ENCODE results near the gene GET4. TPM values are rescaled to one million over a fixed set of nuclear protein-coding genes. Genes with fewer than 3 reads are reported as not detected.

Gene GET4
- total and polyA plus RNA-seq, 4 donors, result 19.5 to 34.7 (median 27.3) TPM

DNA sequence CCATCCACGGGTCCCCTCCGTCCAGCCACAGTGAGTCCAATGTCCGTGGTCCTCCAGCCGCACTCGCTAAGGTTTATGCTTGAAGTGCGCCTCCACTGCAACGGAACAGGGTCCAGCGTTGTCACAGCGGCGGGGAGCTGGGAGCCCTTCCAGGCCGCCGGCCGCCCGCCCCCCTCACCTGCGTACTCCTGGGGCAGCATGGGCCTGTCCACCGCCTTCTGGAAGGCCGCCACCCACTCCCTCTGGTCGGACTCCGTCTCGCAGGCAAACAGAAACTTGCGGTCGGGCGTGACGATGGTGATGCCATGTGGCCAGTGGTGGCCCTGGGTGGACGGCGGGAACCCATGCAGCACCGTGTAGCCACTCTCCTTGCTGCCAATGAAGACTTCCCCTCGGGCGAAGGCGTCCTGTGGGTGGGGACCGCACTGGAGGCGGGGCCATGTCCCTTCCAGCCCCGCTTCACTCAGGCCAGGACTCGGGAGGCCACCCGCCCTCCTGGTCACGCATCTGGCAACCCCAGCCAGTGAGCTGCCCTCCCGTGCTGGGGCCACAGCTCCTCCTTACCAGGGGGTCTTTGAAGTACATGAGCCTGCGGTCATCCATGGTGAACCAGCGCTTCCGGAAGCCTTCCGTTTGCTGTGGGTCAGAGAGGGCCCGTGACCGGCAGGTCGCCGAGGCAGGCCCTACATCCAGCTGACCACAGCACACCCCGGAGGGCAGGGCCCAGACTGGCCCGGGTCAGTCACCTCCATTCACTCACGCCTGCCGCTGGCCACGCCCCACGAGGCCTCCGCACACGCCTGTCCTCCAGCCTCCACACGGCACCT lies 22.7 kb downstream of the GET4 start:
- no peak overlapping the region for H3K27ac ChIP-seq (ENCODE audit: low read depth in 1 of 2, low read length in 2 of 2)
- H3K9ac ChIP-seq (ENCODE audit: low read depth in 1 of 2, low read length in 2 of 2), result no peak overlapping the region
- peaks cover 2 to 14% (median 9%) of the 10 kb centered on the region in 4 donors for H3K4me1 ChIP-seq (ENCODE audit: control insufficient read depth in 4 of 4, insufficient read depth in 4 of 4, low read length in 3 of 4)
- no peaks in the 10 kb centered on the region for H3K27me3 ChIP-seq (ENCODE audit: control insufficient read depth in 4 of 4, insufficient read depth in 4 of 4, low read length in 3 of 4)
- 81% methylated on average over 54 of the region's 54 CpGs for WGBS
- no peaks in the 10 kb centered on the region for H3K9me3 ChIP-seq (ENCODE audit: control insufficient read depth in 4 of 4, low read length in 3 of 4)
- H3K36me3 ChIP-seq (ENCODE audit: control insufficient read depth in 4 of 4, insufficient read depth in 3 of 4, low read depth in 1 of 4, low read length in 3 of 4), result peaks cover 11 to 28% (median 14%) of the 10 kb centered on the region in 4 donors
- DNase-seq (ENCODE audit: low spot score), result no peak
- no peak overlapping the region for H3K4me3 ChIP-seq (ENCODE audit: low read depth in 1 of 3, low read length in 3 of 3)
- TF ChIP-seq NR2F2 (IDR thresholded peaks at IDR 0.05) (peak; percentile 82), SP1 (IDR thresholded peaks at IDR 0.05) (peak; percentile 39), RXRA (IDR thresholded peaks at IDR 0.05) (peak; percentile 88 to 90)
- TF ChIP-seq, protein P1, sequence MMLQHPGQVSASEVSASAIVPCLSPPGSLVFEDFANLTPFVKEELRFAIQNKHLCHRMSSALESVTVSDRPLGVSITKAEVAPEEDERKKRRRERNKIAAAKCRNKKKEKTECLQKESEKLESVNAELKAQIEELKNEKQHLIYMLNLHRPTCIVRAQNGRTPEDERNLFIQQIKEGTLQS (IDR thresholded peaks at IDR 0.05), result no peak

DNA sequence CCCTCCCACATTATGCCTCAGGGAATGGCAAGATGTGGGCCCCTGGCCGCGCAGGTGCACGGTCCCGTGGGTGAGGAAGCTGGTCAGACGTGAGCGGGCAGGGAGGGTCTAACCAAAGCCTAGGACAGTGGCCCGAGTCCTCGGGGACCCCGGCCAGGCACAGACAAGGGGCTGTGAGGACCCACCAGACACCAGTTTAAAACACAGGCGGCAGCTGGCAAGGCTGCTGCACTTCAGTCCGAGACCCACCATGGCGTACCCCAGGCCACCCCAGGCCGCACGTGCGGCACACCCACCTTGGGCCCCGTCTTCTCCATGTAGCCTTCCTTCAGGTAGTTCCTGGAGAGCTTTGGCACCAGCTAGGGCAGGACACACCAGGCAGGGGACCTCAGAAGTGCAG lies 23.5 kb downstream of the GET4 start:
- H3K27me3 ChIP-seq (ENCODE audit: control insufficient read depth in 4 of 4, insufficient read depth in 4 of 4, low read length in 3 of 4), result no peaks in the 10 kb centered on the region
- peaks cover 11 to 21% (median 13%) of the 10 kb centered on the region in 4 donors for H3K36me3 ChIP-seq (ENCODE audit: control insufficient read depth in 4 of 4, insufficient read depth in 3 of 4, low read depth in 1 of 4, low read length in 3 of 4)
- WGBS, result 94% methylated on average over 16 of the region's 16 CpGs
- DNase-seq (ENCODE audit: low spot score), result no peak
- H3K9ac ChIP-seq (ENCODE audit: low read depth in 1 of 2, low read length in 2 of 2), result no peak overlapping the region
- no peak for TF ChIP-seq ZBTB33 (IDR thresholded peaks at IDR 0.05)
- no peak for TF ChIP-seq REST (IDR thresholded peaks at IDR 0.05)
- TF ChIP-seq, protein P1 (IDR thresholded peaks at IDR 0.05), result no peak
- H3K4me1 ChIP-seq (ENCODE audit: control insufficient read depth in 4 of 4, insufficient read depth in 4 of 4, low read length in 3 of 4), result peaks cover 2 to 14% (median 9%) of the 10 kb centered on the region in 4 donors
- H3K4me3 ChIP-seq (ENCODE audit: low read depth in 1 of 3, low read length in 3 of 3), result no peak overlapping the region
- H3K27ac ChIP-seq (ENCODE audit: low read depth in 1 of 2, low read length in 2 of 2), result no peak overlapping the region
- H3K9me3 ChIP-seq (ENCODE audit: control insufficient read depth in 4 of 4, low read length in 3 of 4), result no peaks in the 10 kb centered on the region

GRCh38 chr7:900331-901040 lies 24.1 kb downstream of the GET4 start:
- no peaks in the 10 kb centered on the region for H3K9me3 ChIP-seq (ENCODE audit: control insufficient read depth in 4 of 4, low read length in 3 of 4)
- no peak overlapping the region for H3K4me3 ChIP-seq (ENCODE audit: low read depth in 1 of 3, low read length in 3 of 3)
- H3K9ac ChIP-seq (ENCODE audit: low read depth in 1 of 2, low read length in 2 of 2), result no peak overlapping the region
- no peak overlapping the region for H3K27ac ChIP-seq (ENCODE audit: low read depth in 1 of 2, low read length in 2 of 2)
- H3K27me3 ChIP-seq (ENCODE audit: control insufficient read depth in 4 of 4, insufficient read depth in 4 of 4, low read length in 3 of 4), result no peaks in the 10 kb centered on the region
- no peak for DNase-seq (ENCODE audit: low spot score)
- WGBS, result 80% methylated on average over 26 of the region's 26 CpGs
- H3K4me1 ChIP-seq (ENCODE audit: control insufficient read depth in 4 of 4, insufficient read depth in 4 of 4, low read length in 3 of 4), result peaks cover 2 to 14% (median 8%) of the 10 kb centered on the region in 4 donors
- TF ChIP-seq TAF1 (conservative IDR thresholded peaks at IDR 0.05) (no peak), HNF4G (IDR thresholded peaks at IDR 0.05) (no peak), JUND (IDR thresholded peaks at IDR 0.05) (no peak)
- TF ChIP-seq, protein P1 (IDR thresholded peaks at IDR 0.05), result no peak
- peaks cover 8 to 14% (median 11%) of the 10 kb centered on the region in 4 donors for H3K36me3 ChIP-seq (ENCODE audit: control insufficient read depth in 4 of 4, insufficient read depth in 3 of 4, low read depth in 1 of 4, low read length in 3 of 4)
